Gastroesophageal sphincter (tissue), 4 donors: ENCODE measurements around the gene FOXF1. TPM values are rescaled to one million over a fixed set of nuclear protein-coding genes. Genes with fewer than 3 reads are reported as not detected.

Experiments
- ATAC-seq: fragments of 150-250 bp; one replicate; pipeline ENCODE4 v1.9.1; 2016; ENCODE audit warnings: mild to moderate bottlenecking, moderate library complexity
- H3K27ac ChIP-seq, 4 donors: fragments of 200-600 bp; sonication (generic) in 3 of 4; 1 replicate in 3 of 4; 2 replicates in 1 of 4; pipeline ENCODE4 v1.5.1; 2016 to 2019
- H3K27me3 ChIP-seq: fragments of 200-600 bp; sonication (generic); one replicate; pipeline ENCODE4 v1.5.1; 2019
- H3K36me3 ChIP-seq, 2 donors: fragments of 200-600 bp; sonication (generic); one replicate each; pipeline ENCODE4 v1.5.1; 2019; ENCODE audit warnings: control low read depth in 1 of 2
- H3K4me1 ChIP-seq, 3 donors: fragments of 200-600 bp; sonication (generic); 1 replicate in 2 of 3; 2 replicates in 1 of 3; pipeline ENCODE4 v1.5.1; 2016 to 2019; ENCODE audit warnings: control low read depth in 2 of 3
- H3K4me3 ChIP-seq, 2 donors: fragments of 200-600 bp; sonication (generic); one replicate each; pipeline ENCODE4 v1.5.1; 2019; ENCODE audit warnings: mild to moderate bottlenecking in 1 of 2, moderate library complexity in 1 of 2
- H3K9me3 ChIP-seq, 3 donors: fragments of 200-600 bp; sonication (generic); one replicate each; pipeline ENCODE4 v1.5.1; 2017 to 2019; ENCODE audit warnings: control low read depth in 2 of 3
- CTCF ChIP-seq, 4 experiments: fragments of 200-600 bp in 2 of 4; fragments of 450-650 bp in 2 of 4; sonication (generic) in 1 of 4; IDR thresholded peaks; one replicate each; pipeline ENCODE4 v1.5.1; 2017 to 2019; ENCODE audit warnings: antibody characterized with exemption in 4 of 4, mild to moderate bottlenecking in 2 of 4, moderate library complexity in 2 of 4
- EP300 ChIP-seq: sonication (generic); formaldehyde crosslinking; IDR thresholded peaks from one replicate; pipeline ENCODE4 v1.6.1; 2017; ENCODE audit warnings: antibody characterized with exemption, mild to moderate bottlenecking
- POLR2A ChIP-seq, 2 donors: fragments of 450-650 bp; IDR thresholded peaks; one replicate each; pipeline ENCODE4 v1.6.1; 2017; ENCODE audit warnings: antibody characterized with exemption in 2 of 2, mild to moderate bottlenecking in 2 of 2, moderate library complexity in 1 of 2
- POLR2AphosphoS5 ChIP-seq: sonication (generic); formaldehyde crosslinking; IDR thresholded peaks from one replicate; pipeline ENCODE4 v1.6.1; 2017; ENCODE audit warnings: antibody characterized with exemption
- WGBS, 2 donors: methylation state at CpG; one replicate each; pipeline ENCODE4 v1.1.5; 2018; ENCODE audit warnings: low coverage in 1 of 2; 5-methylcytosine and 5-hydroxymethylcytosine counted together
- total RNA-seq, 4 donors: library from RNA; depleted of rRNA; stranded (reverse); fragments of >200 nt; gene quantifications; one replicate each; pipeline ENCODE4 v1.1.0, GENCODE V29; 2016

Gene FOXF1
- total RNA-seq, 4 donors from 2014 or later: 39.7 to 81.1 (median 59.3) TPM

GRCh38 chr16:86520317-86521210 is 10.2 kb downstream of the FOXF1 start:
- Histone ChIP-seq H3K4me3 (peak overlapping the region in 1 of 2 donors; percentile 26), H3K4me1 (peaks cover 0 to 54% (median 13%) of the 10 kb centered on the region in 3 donors), H3K27me3 (peaks cover 21% of the 10 kb centered on the region), H3K27ac (peak overlapping the region in 1 of 4 donors; percentile 99), H3K36me3 (no peaks in the 10 kb centered on the region), H3K9me3 (no peaks in the 10 kb centered on the region)
- 37 to 43% methylated on average over 17 to 19 of the region's 30 CpGs for WGBS, 2 donors
- TF ChIP-seq POLR2A (IDR thresholded peaks at IDR 0.05) (no peak), CTCF (IDR thresholded peaks at IDR 0.05) (no peak), POLR2AphosphoS5 (no peak), EP300 (no peak)
- no peak for ATAC-seq

- no peak for ATAC-seq
- Histone ChIP-seq H3K36me3 (no peaks in the 10 kb centered on the region), H3K27me3 (peaks cover 14% of the 10 kb centered on the region), H3K27ac (no peak overlapping the region), H3K9me3 (no peaks in the 10 kb centered on the region), H3K4me1 (peaks cover 0 to 47% (median 13%) of the 10 kb centered on the region in 3 donors), H3K4me3 (no peak overlapping the region)
- TF ChIP-seq POLR2A (IDR thresholded peaks at IDR 0.05) (no peak), POLR2AphosphoS5 (no peak), EP300 (no peak), CTCF (IDR thresholded peaks at IDR 0.05) (no peak)
- WGBS, 2 donors: 50 to 75% methylated on average over 6 to 11 of the region's 35 CpGs
These were observed 11.2 kb downstream of the FOXF1 start for GRCh38 chr16:86521236-86522197.

GRCh38 chr16:86522634-86523033 is 12.3 kb downstream of the FOXF1 start:
- Histone ChIP-seq H3K4me1 (peaks cover 0 to 35% (median 13%) of the 10 kb centered on the region in 3 donors), H3K9me3 (no peaks in the 10 kb centered on the region), H3K36me3 (no peaks in the 10 kb centered on the region), H3K27ac (no peak overlapping the region), H3K27me3 (peaks cover 10% of the 10 kb centered on the region), H3K4me3 (no peak overlapping the region)
- 66 to 81% methylated on average over 13 to 16 of the region's 16 CpGs for WGBS, 2 donors
- no peak for TF ChIP-seq CTCF (IDR thresholded peaks at IDR 0.05)
- TF ChIP-seq POLR2AphosphoS5: no peak
- TF ChIP-seq POLR2A (IDR thresholded peaks at IDR 0.05): no peak
- no peak for TF ChIP-seq EP300
- ATAC-seq: no peak

GRCh38 chr16:86523166-86523740 is 12.9 kb downstream of the FOXF1 start:
- 83 to 90% methylated on average over 1 to 2 of the region's 5 CpGs for WGBS, 2 donors
- no peaks in the 10 kb centered on the region for H3K36me3 ChIP-seq
- H3K27me3 ChIP-seq: peaks cover 10% of the 10 kb centered on the region
- no peak overlapping the region for H3K27ac ChIP-seq
- ATAC-seq: no peak
- no peak overlapping the region for H3K4me3 ChIP-seq
- no peaks in the 10 kb centered on the region for H3K9me3 ChIP-seq
- H3K4me1 ChIP-seq: peaks cover 0 to 29% (median 10%) of the 10 kb centered on the region in 3 donors
- no peak for TF ChIP-seq POLR2AphosphoS5
- TF ChIP-seq CTCF (IDR thresholded peaks at IDR 0.05): no peak
- no peak for TF ChIP-seq POLR2A (IDR thresholded peaks at IDR 0.05)
- TF ChIP-seq EP300: no peak
